Choroid plexus epithelial cell (primary cell): ENCODE results near the gene CFAP410.
"Not testable (repeated sequence)": the region's sequence is repeated elsewhere in the genome, so short reads cannot be mapped to it uniquely, and the experiment has no call there.

Experiments used
- DNase-seq: peaks from one replicate; pipeline ENCODE4 v3.0.0-alpha.2; 2010; ENCODE audit warnings: low read depth
- H3K4me3 ChIP-seq: 2 replicates; pipeline ENCODE4 v1.5.1; 2011; ENCODE audit warnings: low read depth, mild to moderate bottlenecking, control low read depth, low read length, moderate library complexity
- CTCF ChIP-seq: conservative IDR thresholded peaks from 2 replicates; pipeline ENCODE4 v1.5.1; 2011; ENCODE audit warnings: low read depth, mild to moderate bottlenecking, control low read depth, inconsistent platforms, low read length, moderate library complexity

The CFAP410 gene

GRCh38 chr21:44349847-44350772, 10.9 kb upstream of the CFAP410 start:
- no peak for DNase-seq
- TF ChIP-seq CTCF = no peak
- H3K4me3 ChIP-seq = no peak overlapping the region

- no peak for TF ChIP-seq CTCF
- H3K4me3 ChIP-seq = no peak overlapping the region
- DNase-seq = no peak
Observed at GRCh38 chr21:44349416-44349846, 10.2 kb upstream of the CFAP410 start.

- no peak for TF ChIP-seq CTCF
- H3K4me3 ChIP-seq = no peak overlapping the region
Observed at GRCh38 chr21:44348861-44349260, 9.7 kb upstream of the CFAP410 start.

GRCh38 chr21:44347911-44348451, 8.8 kb upstream of the CFAP410 start:
- no peak for DNase-seq
- no peak for TF ChIP-seq CTCF
- H3K4me3 ChIP-seq = no peak overlapping the region

More at GRCh38 chr21:44348861-44349260, 9.7 kb upstream of the CFAP410 start:
- no peak for DNase-seq

GRCh38 chr21:44345495-44345894, 6.3 kb upstream of the CFAP410 start:
- no peak for TF ChIP-seq CTCF
- H3K4me3 ChIP-seq = no peak overlapping the region
- DNase-seq = no peak

GRCh38 chr21:44344541-44345183, 5.5 kb upstream of the CFAP410 start:
- no peak for TF ChIP-seq CTCF
- no peak for DNase-seq
- no peak overlapping the region for H3K4me3 ChIP-seq

GRCh38 chr21:44342981-44343380, 3.8 kb upstream of the CFAP410 start:
- H3K4me3 ChIP-seq, DNase-seq: not testable (repeated sequence)

- not testable (repeated sequence) for DNase-seq, H3K4me3 ChIP-seq
Observed at GRCh38 chr21:44341726-44342458, 2.7 kb upstream of the CFAP410 start.
